Measurements from ENCODE around the gene UNC5C. TPM values are rescaled to one million over a fixed set of nuclear protein-coding genes. Genes with fewer than 3 reads are reported as not detected.

UNC5C gene
- total and polyA plus RNA-seq, 2 donors from 2014 or later = 0.84 to 3.1 TPM

GRCh38 chr4:95243892-95244291 is 304.9 kb downstream of the UNC5C start:
- H3K9ac ChIP-seq (ENCODE audit: low read length in 3 of 3) = no peak overlapping the region
- no peaks in the 10 kb centered on the region for H3K4me1 ChIP-seq (ENCODE audit: control insufficient read depth in 2 of 3, insufficient read depth in 2 of 3, low read depth in 1 of 3, low read length in 3 of 3)
- H3K4me3 ChIP-seq (ENCODE audit: low read length in 3 of 3) = no peak overlapping the region
- H3K36me3 ChIP-seq (ENCODE audit: control insufficient read depth in 2 of 3, insufficient read depth in 3 of 3, low read length in 3 of 3) = no peaks in the 10 kb centered on the region
- DNase-seq (no peak), FAIRE-seq (no peak)
- no peaks in the 10 kb centered on the region for H3K27me3 ChIP-seq (ENCODE audit: control insufficient read depth, insufficient read depth, low read length)
- H3K27ac ChIP-seq (ENCODE audit: low read depth in 2 of 2, low read length in 2 of 2) = no peak overlapping the region
- intact Hi-C loops (cut with DNase I) = no loop called here
- no peaks in the 10 kb centered on the region for H3K9me3 ChIP-seq (ENCODE audit: control insufficient read depth in 2 of 3, insufficient read depth in 1 of 3, low read length in 3 of 3)
- no peak for TF ChIP-seq CTCF (IDR thresholded peaks at IDR 0.05; ENCODE audit: borderline replicate concordance, extremely low read depth, insufficient read depth)

DNA sequence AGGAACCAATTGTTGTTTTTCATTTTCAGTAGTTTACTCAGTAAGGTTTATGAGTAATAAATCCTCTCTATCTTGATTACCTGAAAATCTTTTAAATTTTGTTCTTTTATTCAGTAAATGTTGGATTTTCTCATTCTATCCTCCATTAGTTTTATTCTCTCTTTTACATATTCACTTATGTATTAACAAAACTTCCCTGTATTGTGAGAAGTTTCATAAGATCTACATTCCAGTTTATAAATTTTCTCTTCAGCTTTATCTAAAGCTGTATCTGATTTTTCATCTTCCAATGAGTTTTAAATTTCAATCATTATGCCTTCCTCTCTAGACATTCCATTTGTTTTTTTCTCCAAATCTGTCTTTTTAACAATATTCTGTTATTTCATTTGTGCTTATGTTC is 310.2 kb downstream of the UNC5C start:
- DNase-seq (no peak), FAIRE-seq (no peak)
- Histone ChIP-seq H3K27ac (ENCODE audit: low read depth in 2 of 2, low read length in 2 of 2) (no peak overlapping the region), H3K27me3 (ENCODE audit: control insufficient read depth, insufficient read depth, low read length) (no peaks in the 10 kb centered on the region), H3K4me3 (ENCODE audit: low read length in 3 of 3) (no peak overlapping the region), H3K36me3 (ENCODE audit: control insufficient read depth in 2 of 3, insufficient read depth in 3 of 3, low read length in 3 of 3) (no peaks in the 10 kb centered on the region), H3K4me1 (ENCODE audit: control insufficient read depth in 2 of 3, insufficient read depth in 2 of 3, low read depth in 1 of 3, low read length in 3 of 3) (no peaks in the 10 kb centered on the region), H3K9me3 (ENCODE audit: control insufficient read depth in 2 of 3, insufficient read depth in 1 of 3, low read length in 3 of 3) (no peaks in the 10 kb centered on the region), H3K9ac (ENCODE audit: low read length in 3 of 3) (no peak overlapping the region)
- intact Hi-C loops (cut with DNase I) = no loop called here
- no peak for TF ChIP-seq CTCF (IDR thresholded peaks at IDR 0.05; ENCODE audit: borderline replicate concordance, extremely low read depth, insufficient read depth)

- H3K9me3 ChIP-seq (ENCODE audit: control insufficient read depth in 2 of 3, insufficient read depth in 1 of 3, low read length in 3 of 3) = no peaks in the 10 kb centered on the region
- H3K4me1 ChIP-seq (ENCODE audit: control insufficient read depth in 2 of 3, insufficient read depth in 2 of 3, low read depth in 1 of 3, low read length in 3 of 3) = no peaks in the 10 kb centered on the region
- no peaks in the 10 kb centered on the region for H3K36me3 ChIP-seq (ENCODE audit: control insufficient read depth in 2 of 3, insufficient read depth in 3 of 3, low read length in 3 of 3)
- no peak overlapping the region for H3K9ac ChIP-seq (ENCODE audit: low read length in 3 of 3)
- FAIRE-seq (no peak), DNase-seq (peak in 1 of 5 donors; percentile 25)
- H3K4me3 ChIP-seq (ENCODE audit: low read length in 3 of 3) = no peak overlapping the region
- no peak for TF ChIP-seq CTCF (IDR thresholded peaks at IDR 0.05; ENCODE audit: borderline replicate concordance, extremely low read depth, insufficient read depth)
- H3K27me3 ChIP-seq (ENCODE audit: control insufficient read depth, insufficient read depth, low read length) = no peaks in the 10 kb centered on the region
- no peak overlapping the region for H3K27ac ChIP-seq (ENCODE audit: low read depth in 2 of 2, low read length in 2 of 2)
- intact Hi-C loops (cut with DNase I) = no loop called here
These were observed 316.2 kb downstream of the UNC5C start for GRCh38 chr4:95232358-95233156.
